Thyroid gland (tissue), 4 donors: Measurements from ENCODE around the gene NDUFS8.
"Not testable (repeated sequence)": the region's sequence is repeated elsewhere in the genome, so short reads cannot be mapped to it uniquely, and the experiment has no call there.

ENCODE experiments used
- CTCF ChIP-seq, 6 experiments: fragments of 200-600 bp in 3 of 6; fragments of 450-650 bp in 3 of 6; sonication (generic) in 3 of 6; IDR thresholded peaks; one replicate each; pipeline ENCODE4 v1.5.1; 2016 to 2019; ENCODE audit warnings: antibody characterized with exemption in 6 of 6, mild to moderate bottlenecking in 2 of 6, inconsistent platforms in 1 of 6, moderate library complexity in 1 of 6
- POLR2A ChIP-seq, 2 donors: fragments of 450-650 bp; IDR thresholded peaks; one replicate each; pipeline ENCODE4 v1.6.1; 2017; ENCODE audit warnings: antibody characterized with exemption in 2 of 2, mild to moderate bottlenecking in 2 of 2, moderate library complexity in 1 of 2

- not testable (repeated sequence) for TF ChIP-seq POLR2A, CTCF (IDR thresholded peaks at IDR 0.05)
Observed at GRCh38 chr11:67985302-67985701, 45.2 kb upstream of the NDUFS8 start.
